GM21390 (cell line): Measurements from ENCODE around the gene ZNF718.
"Not testable (repeated sequence)": the region's sequence is repeated elsewhere in the genome, so short reads cannot be mapped to it uniquely, and the experiment has no call there.

Source experiments
- ATAC-seq: cut with Tn5 transposase; IDR thresholded peaks from one replicate; pipeline ENCODE4 v1.9.1; 2021; ENCODE audit not compliant: unreplicated experiment

The ZNF718 gene

DNA sequence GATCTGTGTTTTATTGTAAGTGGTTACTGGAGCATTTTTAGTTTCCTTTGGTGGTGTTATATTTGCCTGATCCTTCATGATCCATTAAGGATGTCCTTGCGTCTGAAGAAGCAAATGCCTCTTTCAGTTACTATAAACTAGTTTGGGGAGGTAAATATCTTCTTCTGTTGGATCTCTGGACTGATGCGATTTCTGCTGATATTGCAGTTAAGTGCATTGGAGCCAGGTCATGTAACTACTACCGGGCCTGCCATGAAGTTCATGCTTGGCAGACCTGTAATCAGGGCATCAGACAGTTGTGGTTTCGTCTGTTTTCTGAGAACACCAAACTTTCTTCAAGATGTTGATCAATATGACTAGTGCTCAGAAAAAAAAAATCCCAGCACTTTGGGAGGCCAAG is 22.9 kb downstream of the ZNF718 start:
- no peak for ATAC-seq

DNA sequence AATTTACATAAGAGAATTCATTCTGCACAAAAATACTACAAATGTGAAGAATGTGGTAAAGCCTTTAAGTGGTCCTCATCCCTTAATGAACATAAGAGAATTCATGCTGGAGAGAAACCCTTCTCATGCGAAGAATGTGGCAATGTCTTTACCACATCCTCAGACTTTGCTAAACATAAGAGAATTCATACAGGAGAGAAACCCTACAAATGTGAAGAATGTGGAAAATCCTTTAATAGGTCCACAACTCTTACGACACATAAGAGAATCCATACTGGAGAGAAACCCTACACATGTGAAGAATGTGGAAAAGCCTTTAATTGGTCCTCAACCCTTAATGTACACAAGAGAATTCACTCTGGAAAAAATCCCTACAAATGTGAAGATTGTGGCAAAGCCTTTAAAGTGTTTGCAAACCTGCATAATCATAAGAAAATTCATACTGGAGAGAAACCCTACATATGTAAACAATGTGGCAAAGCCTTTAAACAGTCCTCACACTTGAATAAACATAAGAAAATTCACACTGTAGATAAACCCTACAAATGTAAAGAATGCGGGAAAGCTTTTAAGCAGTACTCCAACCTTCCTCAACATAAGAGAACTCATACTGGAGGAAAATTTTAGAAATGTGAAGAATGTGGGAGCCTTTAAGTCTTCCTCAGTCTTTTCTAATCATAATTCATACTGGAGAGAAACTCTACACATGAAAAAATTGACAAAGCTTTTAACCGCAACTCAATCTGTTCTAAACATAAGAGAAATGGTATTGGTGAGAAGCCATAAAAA is 37.4 kb downstream of the ZNF718 start:
- ATAC-seq: no peak

DNA sequence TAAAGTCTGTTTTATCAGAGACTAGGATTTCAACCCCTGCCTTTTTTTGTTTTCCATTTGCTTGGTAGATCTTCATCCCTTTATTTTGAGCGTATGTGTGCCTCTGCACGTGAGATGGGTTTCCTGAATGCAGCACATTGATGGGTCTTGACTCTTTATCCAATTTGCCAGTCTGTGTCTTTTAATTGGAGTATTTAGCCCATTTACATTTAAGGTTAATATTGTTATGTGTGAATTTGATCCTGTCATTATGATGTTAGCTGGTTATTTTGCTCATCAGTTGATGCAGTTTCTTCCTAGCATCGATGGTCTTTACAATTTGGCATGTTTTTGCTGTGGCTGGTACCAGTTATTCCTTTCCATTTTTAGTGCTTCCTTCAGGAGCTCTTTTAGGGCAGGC is 45.3 kb downstream of the ZNF718 start:
- ATAC-seq: not testable (repeated sequence)

DNA sequence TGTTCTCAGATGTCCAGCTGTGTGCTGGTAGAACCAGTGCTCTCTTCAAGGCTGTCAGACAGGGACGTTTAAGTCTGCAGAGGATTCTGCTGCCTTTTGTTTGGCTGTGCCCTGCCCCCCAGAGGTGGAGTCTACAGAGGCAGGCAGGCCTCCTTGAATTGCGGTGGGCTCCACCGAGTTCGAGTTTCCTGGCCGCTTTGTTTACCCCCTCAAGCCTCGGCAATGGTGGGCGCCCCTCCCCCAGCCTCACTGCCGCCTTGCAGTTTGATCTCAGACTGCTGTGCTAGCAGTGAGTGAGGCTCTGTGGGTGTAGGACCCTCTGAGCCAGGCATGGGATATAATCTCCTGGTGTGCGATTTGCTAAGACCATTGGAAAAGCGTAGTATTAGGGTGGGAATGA is 47.0 kb downstream of the ZNF718 start:
- not testable (repeated sequence) for ATAC-seq

DNA sequence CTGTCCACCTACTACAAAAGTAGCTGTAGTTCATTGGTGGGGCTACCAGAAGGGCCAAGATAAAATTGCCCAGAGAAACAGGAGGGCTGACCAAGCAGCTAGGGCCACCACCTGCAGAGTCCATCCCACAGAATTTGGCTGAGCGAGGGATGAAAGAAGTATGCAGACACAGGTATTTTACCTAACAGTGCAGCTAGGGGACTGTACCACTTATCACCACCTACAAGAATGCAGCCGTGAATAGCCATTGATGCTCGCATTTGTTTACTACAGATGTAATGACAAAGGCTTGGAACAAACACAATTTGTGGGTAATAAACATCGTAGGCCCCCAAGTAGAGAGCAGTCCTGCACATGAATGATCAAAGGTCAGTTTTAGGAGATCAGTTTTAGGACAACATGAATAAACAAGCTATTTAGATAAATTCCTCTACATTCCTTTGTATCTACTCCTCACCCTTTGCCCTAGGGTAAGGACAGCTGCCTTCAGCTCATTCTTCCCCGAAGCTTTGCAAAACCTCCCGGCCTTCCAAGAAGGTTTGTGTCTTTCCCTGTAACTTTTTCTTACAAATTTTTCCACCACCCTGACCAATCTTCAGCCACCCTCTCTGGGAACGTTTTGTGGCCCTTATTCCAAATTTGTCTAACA is 49.5 kb downstream of the ZNF718 start:
- ATAC-seq: no peak

DNA sequence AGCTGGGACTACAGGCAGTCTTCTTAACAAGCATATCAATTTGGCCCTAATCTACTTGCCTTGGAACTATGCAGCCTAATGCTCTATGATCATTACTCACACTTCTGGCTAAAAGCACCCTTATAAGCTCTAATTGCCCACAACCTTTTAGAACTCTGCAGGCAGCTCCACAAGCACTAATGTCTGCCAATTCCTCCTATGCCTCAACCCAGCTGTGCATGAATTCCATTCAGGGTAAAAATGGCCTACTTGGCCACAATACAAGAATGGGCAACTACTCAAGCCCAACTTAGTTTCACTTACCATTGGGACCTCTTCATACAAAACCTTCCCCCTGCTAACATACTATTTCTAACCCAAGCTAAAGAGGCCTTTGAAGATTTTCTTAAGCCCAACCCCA is 51.7 kb downstream of the ZNF718 start:
- ATAC-seq: no peak

DNA sequence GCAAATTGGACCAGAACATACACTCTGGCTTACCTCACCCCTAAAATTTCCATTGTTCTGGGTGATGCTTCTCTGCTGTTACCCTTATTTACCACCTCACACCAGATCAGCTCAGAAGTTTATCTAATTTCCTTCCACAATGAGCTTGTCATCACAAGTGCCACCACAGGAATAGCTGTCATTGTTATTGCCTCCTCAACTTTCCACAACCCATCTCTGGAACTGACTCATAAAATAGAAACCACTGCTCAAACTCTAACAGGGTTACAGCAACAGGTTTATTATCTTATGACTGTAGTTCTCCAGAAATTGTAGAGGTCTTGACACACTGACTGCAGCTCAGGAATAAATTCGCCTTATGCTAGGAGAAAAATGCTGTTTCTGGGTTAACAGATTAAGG is 52.7 kb downstream of the ZNF718 start:
- ATAC-seq: no peak

DNA sequence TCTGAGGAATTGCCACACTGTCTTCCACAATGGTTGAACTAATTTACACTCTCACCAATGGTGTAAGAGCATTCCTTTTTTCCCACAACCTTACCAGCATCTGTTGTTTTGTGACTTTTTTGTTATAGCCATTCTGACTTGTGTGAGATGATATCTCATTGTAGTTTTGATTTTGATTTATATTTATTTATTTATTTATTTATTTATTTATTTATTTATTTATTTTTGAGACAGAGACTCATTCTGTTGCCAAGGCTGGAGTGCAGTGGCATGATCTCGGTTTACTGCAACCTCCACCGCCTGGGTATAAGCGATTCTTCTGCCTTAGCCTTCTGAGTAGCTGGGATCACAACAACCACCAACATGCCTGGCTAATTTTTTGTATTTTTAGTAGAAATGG is 57.9 kb downstream of the ZNF718 start:
- ATAC-seq: not testable (repeated sequence)

DNA sequence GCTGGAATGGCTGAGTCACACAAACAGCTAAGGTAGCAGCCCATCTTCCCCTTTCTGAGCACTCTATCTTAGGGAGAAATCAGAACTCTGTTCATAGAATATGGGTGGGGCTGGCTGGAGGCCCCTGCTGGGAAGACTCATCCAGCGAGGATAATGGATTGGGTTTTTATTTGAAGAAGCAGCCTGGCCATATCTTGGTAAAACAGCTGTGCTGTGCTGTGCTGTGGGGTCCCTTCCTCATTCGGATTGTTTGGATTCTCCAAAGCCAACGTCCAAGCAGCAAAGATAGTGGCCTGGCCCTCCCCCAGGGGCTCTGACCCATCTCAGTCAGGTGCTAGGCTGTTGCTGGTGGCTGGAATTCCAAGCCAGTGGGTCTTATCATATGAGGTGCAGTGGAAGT is 63.8 kb downstream of the ZNF718 start:
- no peak for ATAC-seq

DNA sequence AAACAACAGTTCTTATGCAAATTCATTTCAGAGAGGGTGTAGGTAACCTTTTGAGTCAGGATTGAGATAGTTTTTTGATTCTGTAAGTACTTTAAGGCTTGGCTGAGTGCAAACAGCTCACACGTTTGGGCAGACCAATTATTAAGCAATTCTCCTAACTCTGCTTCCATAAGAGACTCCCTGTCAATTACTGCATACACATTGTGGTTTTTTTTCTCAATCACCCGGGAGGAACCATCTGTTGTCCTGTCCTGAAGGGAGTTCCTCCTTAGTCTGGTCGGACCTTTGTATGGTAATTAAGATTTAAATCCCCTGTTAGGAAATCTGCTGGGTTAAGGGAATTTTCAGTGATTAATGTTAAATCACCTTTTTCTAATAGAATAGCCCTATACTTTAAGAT is 70.9 kb downstream of the ZNF718 start:
- ATAC-seq: not testable (repeated sequence)

DNA sequence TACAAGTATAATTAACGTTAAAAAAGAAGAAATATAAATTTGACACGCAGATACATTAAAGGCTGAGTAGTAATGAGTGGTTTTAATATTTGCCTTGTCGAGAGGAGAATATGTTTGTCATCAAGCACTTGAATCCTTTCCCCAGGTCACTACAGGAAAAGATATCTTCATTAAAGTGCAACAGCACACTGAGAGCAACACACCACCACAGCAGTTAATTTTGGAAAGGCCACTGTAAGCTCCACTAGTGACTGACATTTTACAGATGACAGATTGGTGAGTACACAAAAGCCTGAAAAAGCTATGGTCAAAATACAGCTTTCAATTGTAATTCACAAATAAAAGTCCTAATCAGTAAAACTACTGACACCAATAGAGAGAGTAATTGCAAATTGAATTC is 76.6 kb downstream of the ZNF718 start:
- ATAC-seq: no peak

DNA sequence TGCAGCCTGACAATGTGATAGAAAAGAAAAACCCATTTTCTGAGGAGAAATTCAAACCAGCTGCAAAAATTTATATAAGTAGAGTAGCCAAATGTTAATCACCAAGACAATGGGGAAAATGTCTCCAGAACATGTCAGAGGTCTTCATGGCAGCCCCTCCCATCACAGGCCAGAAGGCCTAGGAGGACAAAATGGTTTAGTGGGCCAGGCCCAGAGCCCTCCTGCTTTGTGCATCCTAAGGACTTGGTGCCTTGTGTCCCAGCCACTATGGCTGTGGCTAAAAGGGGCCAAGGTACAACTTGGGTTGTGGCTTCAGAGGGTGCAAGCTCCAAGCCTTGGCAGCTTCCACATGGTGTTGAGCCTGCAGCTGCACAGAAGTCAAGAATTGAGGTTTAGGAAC is 78.5 kb downstream of the ZNF718 start:
- not testable (repeated sequence) for ATAC-seq

DNA sequence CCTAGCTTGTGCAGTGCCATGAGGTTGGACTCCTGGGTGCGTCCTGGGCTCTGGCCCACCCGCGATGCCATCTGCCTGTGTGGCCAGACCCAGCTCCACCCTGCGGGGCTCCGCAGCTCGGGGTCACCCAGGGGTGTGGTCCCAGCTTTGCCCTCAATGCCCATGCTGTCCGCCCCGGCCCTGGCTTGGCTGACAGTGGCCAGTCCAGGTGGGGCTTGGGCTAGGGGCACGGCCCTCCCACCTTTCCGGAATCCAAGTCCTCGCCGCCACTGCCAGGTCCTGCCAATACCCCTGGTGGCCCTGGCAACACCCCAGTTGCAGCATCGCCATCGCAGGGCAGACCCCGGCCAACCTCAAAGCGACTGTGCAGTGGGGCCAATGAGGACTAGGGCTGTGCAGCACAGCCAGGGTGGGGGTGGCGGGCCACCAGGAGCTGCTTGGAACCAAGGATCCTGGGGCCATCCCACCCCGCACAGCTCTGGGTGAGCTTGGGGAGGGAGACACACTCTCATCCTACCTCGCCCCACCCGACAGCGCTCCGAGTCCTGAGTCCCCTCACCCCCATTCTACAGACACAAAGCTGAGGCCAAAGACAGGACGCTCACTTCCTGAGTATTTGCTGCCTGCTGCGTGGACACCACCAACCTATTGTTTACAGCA is 80.9 kb downstream of the ZNF718 start:
- ATAC-seq: no peak

DNA sequence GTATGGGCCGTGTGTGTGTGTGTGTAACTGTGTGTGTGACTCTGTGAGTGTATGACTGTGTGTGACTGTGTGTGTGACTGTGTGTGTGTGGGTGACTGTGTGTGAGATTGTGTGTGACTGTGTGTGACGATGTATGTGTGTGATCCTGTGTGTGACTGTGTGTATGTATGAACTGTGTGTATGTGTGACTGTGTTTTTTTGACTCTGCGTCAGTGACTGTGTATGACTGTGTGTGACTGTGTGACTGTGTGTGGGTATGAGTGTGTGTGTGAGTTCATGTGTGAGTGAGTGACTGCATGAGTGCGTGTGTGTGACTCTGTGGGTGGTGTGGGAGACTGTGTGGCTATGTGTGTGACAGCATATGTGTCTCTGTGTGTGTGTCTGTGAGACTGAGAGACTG is 81.8 kb downstream of the ZNF718 start:
- ATAC-seq: no peak

DNA sequence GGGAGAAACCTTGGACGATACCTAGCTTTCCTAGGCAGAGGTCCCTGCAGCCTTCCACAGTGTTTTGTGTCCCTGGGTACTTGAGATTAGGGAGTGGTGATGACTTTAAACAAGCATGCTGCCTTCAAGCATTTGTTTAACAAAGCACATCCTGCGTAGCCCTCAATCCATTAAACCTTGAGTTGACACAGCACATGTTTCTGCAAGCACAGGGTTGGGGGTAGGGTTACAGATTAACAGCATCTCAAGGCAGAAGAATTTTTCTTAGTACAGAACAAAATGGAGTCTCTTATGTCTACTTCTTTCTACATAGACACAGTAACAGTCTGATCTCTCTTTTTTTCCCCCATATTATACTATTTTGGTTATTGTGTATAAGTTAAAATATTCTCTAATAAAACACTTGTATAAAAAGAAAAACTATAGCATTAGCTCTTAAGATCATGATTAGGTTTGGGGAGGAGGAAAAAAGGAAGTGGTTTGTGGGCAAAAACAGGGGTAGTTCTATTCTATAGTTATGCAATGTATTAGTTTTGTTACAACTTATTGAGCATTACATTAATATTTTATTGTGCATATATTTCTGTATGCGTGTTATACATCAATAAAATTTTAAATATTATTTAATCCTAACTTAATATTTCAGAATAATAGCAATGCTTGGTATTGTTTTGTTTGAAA is 84.3 kb downstream of the ZNF718 start:
- ATAC-seq: not testable (repeated sequence)

DNA sequence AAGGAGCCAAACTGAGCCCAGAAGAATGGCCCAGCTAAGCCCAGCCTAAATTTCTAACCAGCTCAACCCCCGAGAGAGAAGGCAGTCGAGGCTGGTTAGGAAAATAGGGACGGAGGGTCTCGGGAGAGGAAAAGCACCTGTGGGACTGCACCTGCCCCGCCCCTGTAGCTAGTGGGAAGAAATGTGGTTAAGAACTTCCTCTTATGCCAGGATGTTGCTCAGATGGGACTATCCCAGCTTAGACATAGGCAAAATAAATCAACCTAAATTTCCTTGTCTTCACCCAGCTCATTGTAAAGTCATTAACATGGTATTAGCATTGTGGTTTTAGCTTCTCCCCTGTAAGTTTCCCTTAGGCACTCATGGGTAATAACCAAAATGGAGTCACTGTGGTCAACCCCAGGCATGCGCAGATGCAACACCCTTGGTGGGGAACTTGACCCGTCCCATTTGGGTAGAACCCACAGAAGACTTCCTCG is 86.8 kb downstream of the ZNF718 start:
- no peak for ATAC-seq

DNA sequence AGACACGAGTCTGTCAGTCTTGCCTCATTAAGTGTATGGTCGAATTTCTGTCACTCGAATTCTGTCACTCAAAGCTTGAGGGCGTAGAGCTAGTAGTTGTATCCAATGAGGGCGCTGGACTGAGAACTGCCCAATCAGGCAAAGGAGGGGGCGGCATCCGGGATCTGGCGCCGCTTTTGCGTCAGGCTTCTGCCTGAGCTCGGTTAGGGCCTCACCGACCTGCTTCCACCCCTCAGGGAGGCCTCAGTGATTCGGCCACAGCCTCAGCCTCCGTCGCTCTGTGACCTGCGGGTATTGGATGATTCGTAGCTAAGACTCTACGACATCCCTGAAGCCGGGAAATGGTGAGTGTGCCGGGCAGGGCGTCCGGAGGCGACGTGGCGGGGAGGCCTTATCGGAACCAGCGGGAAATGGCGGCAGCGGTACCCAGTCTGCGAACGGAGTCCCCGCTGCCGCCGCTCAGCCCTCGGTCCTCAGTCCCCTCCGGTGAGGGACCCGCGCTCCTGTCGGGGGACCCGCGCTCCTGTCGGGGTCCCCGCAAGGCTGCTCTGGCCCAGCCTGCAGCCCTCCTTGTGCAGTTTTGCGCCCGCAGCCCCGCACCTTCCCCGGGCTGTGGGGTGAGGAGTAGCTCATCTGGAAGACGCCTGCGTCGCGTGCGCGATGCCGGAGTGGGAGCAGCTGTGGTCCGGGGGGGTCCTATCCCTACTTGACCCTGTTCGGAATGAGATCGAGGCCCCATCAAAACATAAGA is 88.3 kb downstream of the ZNF718 start:
- no peak for ATAC-seq

DNA sequence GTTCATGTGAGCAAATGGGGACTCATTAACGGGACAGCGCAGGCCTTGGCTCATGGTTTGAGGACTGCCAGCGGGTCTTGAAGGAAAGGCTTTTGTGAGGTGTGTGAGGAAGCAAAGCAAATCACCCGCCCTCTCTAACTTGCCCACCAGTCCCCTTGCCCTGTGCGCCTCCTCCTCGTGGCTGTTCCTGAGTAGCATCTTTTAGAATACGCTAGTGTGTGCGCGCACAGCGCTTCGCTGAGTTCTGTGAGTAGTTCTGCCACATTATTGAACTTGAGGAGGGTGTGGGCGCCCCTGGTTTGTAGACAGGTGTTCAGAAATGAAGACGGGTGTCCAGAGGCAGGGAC is 88.9 kb downstream of the ZNF718 start:
- ATAC-seq: not testable (repeated sequence)
